ENCODE data around the gene SCGB1D2.
"Not testable (repeated sequence)": the region's sequence is repeated elsewhere in the genome, so short reads cannot be mapped to it uniquely, and the experiment has no call there.

SCGB1D2 gene

GRCh38 chr11:62242021-62242420 is at the start of gene SCGB1D2:
Gene SCGB1D2 (plus strand): TSS chr11:62242239. CDS start chr11:62242308, 69 bp downstream.
- DNase-seq (ENCODE audit: low read depth): no peak
- no peak within 1 kb of the TSS for H3K4me3 ChIP-seq (ENCODE audit: low read length)
- TF ChIP-seq CTCF (conservative IDR thresholded peaks at IDR 0.05; ENCODE audit: low read depth, low read length): no peak

- DNase-seq (ENCODE audit: low read depth): no peak
- TF ChIP-seq CTCF (conservative IDR thresholded peaks at IDR 0.05; ENCODE audit: low read depth, low read length): no peak
- no peak overlapping the region for H3K4me3 ChIP-seq (ENCODE audit: low read length)
Measured at GRCh38 chr11:62193952-62194351, 48.1 kb upstream of the SCGB1D2 start.

GRCh38 chr11:62195010-62195409 is 47.0 kb upstream of the SCGB1D2 start:
- H3K4me3 ChIP-seq (ENCODE audit: low read length); DNase-seq (ENCODE audit: low read depth): not testable (repeated sequence)

GRCh38 chr11:62195945-62196344 is 46.1 kb upstream of the SCGB1D2 start:
- no peak for DNase-seq (ENCODE audit: low read depth)
- H3K4me3 ChIP-seq (ENCODE audit: low read length): no peak overlapping the region
- TF ChIP-seq CTCF (conservative IDR thresholded peaks at IDR 0.05; ENCODE audit: low read depth, low read length): no peak

GRCh38 chr11:62197400-62197799 is 44.6 kb upstream of the SCGB1D2 start:
- DNase-seq (ENCODE audit: low read depth); H3K4me3 ChIP-seq (ENCODE audit: low read length): not testable (repeated sequence)

GRCh38 chr11:62201376-62201775 is 40.7 kb upstream of the SCGB1D2 start:
- no peak overlapping the region for H3K4me3 ChIP-seq (ENCODE audit: low read length)

GRCh38 chr11:62202910-62203309 is 39.1 kb upstream of the SCGB1D2 start:
- no peak for TF ChIP-seq CTCF (conservative IDR thresholded peaks at IDR 0.05; ENCODE audit: low read depth, low read length)
- DNase-seq (ENCODE audit: low read depth): no peak
- H3K4me3 ChIP-seq (ENCODE audit: low read length): no peak overlapping the region

More at GRCh38 chr11:62201376-62201775, 40.7 kb upstream of the SCGB1D2 start:
- TF ChIP-seq CTCF (conservative IDR thresholded peaks at IDR 0.05; ENCODE audit: low read depth, low read length): no peak
- no peak for DNase-seq (ENCODE audit: low read depth)

- no peak for DNase-seq (ENCODE audit: low read depth)
- H3K4me3 ChIP-seq (ENCODE audit: low read length): no peak overlapping the region
- no peak for TF ChIP-seq CTCF (conservative IDR thresholded peaks at IDR 0.05; ENCODE audit: low read depth, low read length)
Measured at GRCh38 chr11:62204430-62204829, 37.6 kb upstream of the SCGB1D2 start.

Data from retinal pigment epithelial cell (primary cell).